Inflammatory macrophage (primary cell): ENCODE results near the gene RPEL1.
"Not testable (repeated sequence)": the region's sequence is repeated elsewhere in the genome, so short reads cannot be mapped to it uniquely, and the experiment has no call there.

Source experiments
- DNase-seq, 2 donors: peaks; one replicate each; pipeline ENCODE4 v3.0.0-alpha.2; 2020 to 2022
- total RNA-seq, 18 experiments: gene quantifications; one replicate each; lab custom pipeline; 2026; ENCODE audit warnings: mixed read lengths in 6 of 18, inconsistent platforms in 2 of 18; lab: John Stamatoyannopoulos, UW

The RPEL1 gene
- 0.12 to 0.74 (median 0.35) reads per million in 18 experiments for total RNA-seq

GRCh38 chr10:103245587-103245986 is at the start of gene RPEL1:
Gene RPEL1 (plus strand): TSS chr10:103245887. CDS start chr10:103245997, 110 bp downstream.
- not testable (repeated sequence) for DNase-seq

DNA sequence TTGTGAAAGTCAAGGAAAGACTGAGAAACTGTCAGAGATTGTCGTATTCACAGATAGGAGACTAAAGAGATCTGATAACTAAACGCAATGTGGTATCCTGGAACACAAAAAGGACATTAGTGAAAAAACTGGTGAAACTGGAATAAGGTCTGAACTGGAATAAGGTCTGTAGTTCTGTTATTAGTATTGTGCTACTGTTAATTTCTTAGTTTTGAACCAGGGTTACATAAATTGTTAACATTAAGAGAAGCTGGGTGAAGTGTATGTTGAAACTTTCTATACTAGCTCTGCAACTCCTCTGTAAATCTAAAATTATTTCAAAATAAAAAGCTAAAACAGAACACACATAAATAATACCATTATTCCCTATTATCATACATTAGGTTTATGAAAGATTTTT is 49.2 kb upstream of the RPEL1 start:
- peak in 1 of 2 donors; percentile 51 for DNase-seq

DNA sequence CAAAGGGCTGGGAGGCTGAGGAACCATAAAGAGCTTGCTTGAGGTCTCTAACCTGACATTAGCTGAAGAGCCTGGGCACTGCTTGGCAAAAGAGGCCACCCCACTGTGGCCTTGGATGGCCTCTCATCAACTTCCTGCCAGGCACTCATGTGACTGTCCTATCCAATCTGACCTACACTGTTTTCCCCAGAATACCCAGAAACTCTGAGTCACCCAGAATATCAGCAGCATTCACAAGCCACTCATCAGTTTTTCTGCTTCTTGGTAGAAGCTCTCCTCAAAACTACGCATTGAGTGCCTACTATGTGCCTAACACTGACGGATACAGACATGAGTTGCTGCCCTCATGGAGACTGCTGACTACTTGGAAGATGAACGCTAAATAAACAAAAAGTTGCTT is 48.5 kb upstream of the RPEL1 start:
- DNase-seq = peak; percentile 89 to 92

- DNase-seq = no peak
Measured at GRCh38 chr10:103197903-103198302, 47.8 kb upstream of the RPEL1 start.

- no peak for DNase-seq
Measured at GRCh38 chr10:103198648-103199047, 47.0 kb upstream of the RPEL1 start.

DNA sequence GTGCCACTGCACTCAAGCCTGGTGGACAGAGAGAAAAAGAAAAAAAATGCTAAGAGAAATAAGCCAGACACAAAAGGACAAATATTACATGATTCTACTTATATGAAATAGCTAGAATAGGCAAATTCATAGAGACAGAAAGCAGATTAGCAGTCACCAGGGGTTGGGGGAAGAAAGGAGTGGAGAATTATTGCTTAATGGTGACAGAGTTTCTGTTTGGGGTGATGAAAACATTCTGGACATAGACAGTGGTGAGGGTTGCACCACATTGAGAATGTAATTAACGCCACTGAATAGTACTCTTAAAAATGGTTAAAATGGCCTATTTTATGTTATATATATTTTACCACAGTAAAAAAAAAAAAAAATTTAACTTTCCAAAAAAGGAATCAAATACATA is 46.2 kb upstream of the RPEL1 start:
- peak; percentile 58 to 87 for DNase-seq

DNA sequence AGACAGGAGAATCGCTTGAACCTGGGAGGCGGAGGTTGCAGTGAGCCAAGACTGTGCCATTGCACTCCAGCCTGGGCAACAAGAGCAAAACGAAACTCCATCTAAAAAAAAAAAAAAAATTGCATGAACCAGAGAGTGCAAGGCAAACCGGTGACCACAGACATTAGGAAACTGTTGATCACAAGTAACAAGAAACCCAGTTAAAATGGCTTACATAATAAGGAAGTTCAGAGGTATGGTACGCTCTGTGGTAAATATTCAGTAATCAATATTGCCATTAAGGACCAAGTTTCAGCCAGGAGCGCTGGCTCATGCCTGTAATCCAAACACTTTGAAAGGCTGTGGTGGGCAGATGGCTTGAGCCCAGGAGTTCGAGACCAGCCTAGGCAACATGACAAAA is 43.4 kb upstream of the RPEL1 start:
- peak; percentile 80 to 89 for DNase-seq

DNA sequence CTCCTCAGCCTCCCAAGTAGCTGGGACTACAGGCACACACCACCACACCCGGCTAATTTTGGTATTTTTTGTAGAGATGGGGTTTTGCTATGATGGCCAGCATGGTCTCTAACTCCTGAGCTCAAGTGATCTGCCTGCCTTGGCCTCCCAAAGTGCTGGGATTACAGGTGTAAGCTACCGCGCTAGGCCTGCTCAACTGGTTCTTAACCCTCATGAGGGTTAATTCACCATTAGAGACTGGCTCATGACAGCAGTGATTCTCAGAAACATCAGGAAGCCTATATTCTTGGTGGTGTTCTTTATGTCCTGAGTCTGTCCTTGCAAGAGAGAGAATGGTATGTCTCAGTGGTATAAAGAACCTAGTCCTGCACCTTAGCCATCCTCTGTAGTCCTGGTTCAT is 42.2 kb upstream of the RPEL1 start:
- DNase-seq = no peak

DNA sequence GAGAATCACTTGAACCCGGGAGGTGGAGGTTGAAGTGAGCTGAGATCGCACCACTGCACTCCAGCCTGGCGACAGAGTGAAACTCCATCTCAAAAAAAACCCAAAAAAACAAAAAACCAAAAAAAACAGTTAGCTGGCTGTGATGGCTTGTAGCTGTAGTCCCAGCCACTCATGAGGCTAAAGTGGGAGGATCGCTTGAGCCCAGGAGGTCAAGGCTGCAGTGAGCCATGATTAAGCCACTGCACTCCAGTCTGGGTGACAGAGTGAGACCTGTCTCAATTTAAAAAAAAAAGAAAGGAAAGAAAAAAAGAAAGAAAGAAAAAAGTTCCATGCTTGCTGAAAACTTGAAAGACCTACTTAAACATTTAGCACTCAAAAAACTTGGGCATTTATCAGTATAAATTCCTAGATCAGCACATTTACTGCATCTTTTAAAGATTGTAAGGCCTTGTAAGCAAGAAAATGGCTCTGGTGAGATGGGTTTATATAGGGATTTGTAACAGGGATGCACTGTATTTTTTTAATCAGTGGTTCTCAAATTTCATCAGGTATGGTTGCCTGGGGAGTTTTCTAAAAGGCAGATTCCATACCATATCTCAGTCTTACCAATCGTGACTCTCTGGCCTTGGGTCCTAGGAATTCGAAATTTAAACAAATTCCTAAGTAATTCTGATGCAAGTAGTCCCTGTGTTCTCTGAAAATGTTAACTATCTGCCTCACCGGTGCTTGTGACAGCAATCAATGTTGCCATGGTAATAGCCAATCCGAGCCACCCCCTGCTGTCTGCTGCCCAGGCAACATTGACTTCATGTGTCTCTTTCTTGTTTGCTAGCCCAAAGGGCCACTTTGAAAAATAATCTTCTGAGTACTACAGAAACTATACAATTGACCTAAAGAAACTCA is 41.1 kb upstream of the RPEL1 start:
- no peak for DNase-seq

GRCh38 chr10:103205401-103205800 is 40.3 kb upstream of the RPEL1 start:
- DNase-seq = not testable (repeated sequence)

- not testable (repeated sequence) for DNase-seq
Measured at GRCh38 chr10:103206715-103207114, 39.0 kb upstream of the RPEL1 start.

DNA sequence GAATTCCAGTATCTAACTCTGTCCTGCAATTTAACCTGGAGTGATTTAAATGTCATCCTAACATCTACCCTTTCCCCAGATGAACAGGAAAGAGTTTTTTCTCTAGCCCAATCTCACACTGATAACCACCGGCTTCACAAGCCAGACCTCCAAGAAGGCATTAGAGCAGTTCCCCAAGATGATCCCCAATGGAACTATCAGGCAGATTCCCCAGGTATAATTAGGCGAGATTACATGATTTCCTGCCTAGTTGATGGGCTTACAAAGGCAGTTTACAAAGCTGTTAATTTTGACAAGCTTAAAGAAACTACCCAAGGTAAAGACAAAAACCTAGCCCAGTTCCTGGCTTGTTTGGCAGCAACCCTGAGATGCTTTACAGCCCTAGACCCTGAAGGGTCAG is 38.5 kb upstream of the RPEL1 start:
- no peak for DNase-seq

DNA sequence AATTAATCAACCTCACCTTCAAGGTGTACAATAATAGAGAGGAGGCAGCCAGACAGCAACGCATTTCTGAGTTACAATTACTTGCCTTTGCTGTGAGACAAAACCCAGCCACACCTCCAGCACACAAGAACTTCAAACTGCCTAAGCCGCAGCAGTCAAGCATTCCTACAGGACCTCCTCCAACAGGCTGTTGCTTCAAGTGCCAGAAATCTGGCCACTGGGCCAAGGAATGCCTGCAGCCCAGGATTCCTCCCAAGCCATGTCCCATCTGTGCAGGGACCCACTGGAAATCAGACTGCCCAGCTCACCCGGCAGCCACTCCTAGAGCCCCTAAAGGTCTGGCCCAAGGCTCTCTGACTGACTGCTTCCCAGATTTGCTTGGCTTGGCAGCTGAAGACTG is 38.0 kb upstream of the RPEL1 start:
- not testable (repeated sequence) for DNase-seq

- not testable (repeated sequence) for DNase-seq
Measured at GRCh38 chr10:103210262-103210661, 35.4 kb upstream of the RPEL1 start.

DNA sequence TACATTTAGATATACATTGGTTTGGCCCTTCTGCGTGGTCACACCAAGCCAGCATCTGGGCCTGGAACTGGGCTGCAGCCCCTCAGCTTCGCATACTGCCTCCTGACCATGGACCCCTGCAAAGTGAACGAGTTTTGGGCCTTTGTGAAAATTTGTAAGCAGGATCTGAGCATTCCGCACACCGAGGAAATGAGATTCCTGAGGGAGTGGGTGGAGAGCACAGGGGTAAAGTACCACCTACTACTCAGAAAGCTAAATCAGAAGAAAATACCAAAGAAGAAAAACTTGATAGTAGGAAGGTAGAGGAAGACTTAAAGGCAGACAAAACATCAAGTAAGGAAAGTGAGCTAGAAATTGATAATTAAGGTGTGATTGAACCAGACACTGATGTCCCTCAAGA is 30.1 kb upstream of the RPEL1 start:
- DNase-seq = no peak

DNA sequence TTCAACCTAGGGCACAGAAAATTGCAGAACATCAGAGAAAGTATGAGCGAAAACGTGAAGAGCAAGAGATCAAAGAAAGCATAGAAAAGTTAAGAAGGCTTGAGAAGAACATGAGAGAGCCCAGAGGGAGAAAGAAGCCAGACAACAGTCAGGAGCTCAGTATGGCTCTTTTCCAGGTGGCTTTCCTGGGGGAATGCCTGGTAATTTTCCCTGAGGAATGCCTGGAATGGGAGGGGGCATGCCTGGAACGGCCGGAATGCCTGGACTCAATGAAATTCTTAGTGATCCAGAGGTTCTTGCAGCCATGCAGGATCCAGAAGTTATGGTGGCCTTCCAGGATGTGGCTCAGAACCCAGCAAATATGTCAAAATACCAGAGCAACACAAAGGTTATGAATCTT is 29.3 kb upstream of the RPEL1 start:
- DNase-seq = not testable (repeated sequence)

GRCh38 chr10:103224133-103224532 is 21.6 kb upstream of the RPEL1 start:
- DNase-seq = peak in 1 of 2 donors; percentile 34

DNA sequence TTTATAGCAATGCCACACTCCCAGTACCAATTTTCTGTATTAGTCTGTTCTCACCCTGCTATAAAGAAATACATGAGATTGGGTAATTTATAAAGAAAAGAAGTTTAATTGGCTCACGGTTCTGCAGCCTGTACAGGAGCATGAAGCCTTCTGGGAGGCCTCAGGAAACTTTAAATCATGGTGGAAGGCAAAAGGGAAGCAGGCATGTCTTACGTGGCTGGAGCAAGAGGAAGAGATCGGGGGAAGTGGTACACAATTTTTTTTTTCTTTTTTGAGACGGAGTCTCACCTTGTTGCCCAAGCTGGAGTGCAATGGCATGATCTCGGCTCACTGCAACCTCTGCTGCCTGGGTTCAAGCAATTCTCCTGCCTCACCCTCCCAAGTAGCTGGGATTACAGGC is 21.0 kb upstream of the RPEL1 start:
- DNase-seq = peak; percentile 27 to 47

DNA sequence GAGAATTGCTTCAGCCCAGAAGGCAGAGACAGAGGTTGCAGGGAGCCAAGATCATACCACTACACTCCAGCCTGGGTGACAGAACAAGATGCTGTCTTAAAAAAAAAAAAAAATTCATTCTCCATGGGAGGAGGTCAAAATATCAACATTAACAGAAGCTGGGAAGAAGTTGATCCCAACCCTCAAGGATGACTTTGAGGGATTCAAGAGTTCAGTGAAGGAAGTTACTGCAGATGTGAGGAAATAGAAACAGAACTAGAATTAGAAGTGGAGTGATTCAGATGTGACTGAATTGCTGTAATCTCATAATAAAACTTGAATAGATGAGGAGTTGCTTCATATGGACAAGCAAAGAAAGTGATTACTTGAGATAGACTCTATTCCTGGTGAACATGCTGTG is 19.7 kb upstream of the RPEL1 start:
- DNase-seq = peak; percentile 29 to 61

- DNase-seq = no peak
Measured at GRCh38 chr10:103227416-103227815, 18.3 kb upstream of the RPEL1 start.

DNA sequence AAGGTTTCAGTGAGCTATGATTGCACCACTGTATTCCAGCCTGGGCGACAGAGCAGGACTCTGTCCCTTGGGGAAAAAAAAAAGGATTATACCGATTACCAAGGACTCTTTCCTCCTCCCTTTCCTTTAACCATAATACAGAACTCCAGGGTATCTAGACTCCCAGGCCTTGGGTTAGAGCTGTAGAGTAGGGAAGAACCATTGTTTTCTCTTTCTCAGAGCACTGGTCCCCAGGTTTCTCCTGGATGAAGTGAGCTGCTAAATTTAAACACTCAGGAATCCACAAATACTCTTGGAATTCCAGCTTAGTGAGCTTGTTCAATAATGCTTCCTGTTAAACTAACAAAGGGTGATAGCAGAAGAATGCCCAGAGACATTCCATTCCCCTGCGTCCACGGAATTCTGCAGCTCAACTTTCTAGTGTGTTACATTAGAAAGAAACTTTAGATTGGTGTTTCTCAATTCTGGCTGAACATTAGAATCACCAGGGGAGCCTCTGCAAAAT is 14.6 kb upstream of the RPEL1 start:
- no peak for DNase-seq

- no peak for DNase-seq
Measured at GRCh38 chr10:103232131-103232673, 13.5 kb upstream of the RPEL1 start.

DNA sequence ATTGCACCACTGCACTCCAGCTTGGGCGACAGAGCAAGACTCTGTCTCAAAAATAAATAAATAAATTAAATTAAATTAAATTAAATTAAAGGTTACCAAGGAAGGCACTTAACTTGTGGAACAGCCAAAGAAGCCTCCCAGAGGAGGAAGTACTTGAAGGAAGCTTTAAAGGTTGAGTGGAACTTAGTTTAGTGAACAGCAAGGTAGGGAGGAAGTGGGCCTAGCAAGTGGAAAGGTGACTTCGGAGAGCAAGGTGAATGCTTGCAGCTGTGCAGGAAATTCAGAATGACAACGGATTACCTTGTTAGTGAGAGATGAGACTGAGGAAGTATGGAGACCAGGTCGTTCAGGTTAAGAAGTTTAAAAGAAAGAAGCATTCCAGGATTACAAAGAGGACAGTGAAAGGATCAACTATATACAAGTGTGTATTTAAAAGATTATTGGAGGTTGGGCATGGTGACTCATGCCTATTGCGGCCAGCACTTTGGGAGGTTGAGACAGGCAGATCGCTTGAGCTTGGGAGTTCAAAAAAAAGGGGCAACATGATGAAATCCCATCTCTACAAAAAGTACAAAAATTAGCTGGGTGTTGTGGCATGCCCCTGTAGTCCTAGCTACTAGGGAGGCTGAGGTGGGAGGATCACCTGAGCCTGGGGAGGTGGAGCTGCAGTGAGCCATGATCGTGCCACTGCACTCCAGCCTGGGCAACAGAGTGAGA is 12.8 kb upstream of the RPEL1 start:
- no peak for DNase-seq
